IMR-90 (cell line): ENCODE data around the gene PLS1.

Experiments used
- POLR2A ChIP-seq: IDR thresholded peaks from 2 replicates; pipeline ENCODE4 v1.6.1; 2012; ENCODE audit warnings: mild to moderate bottlenecking, low read depth, low read length
- SMC3 ChIP-seq: fragments of 150-350 bp; IDR thresholded peaks from 2 replicates; pipeline ENCODE4 v1.6.1; 2016; ENCODE audit warnings: low read depth, mild to moderate bottlenecking, antibody characterized with exemption, low read length, moderate library complexity
- TF ChIP-seq, protein P1 (sequence below): conservative IDR thresholded peaks from 2 replicates; pipeline ENCODE4 v1.5.1; 2012; ENCODE audit warnings: mild to moderate bottlenecking, low read depth, low read length, improper control_type of control experiment
- TF ChIP-seq, protein P2 (sequence below): fragments of 150-350 bp; IDR thresholded peaks from 2 replicates; pipeline ENCODE4 v1.6.1; 2016; ENCODE audit warnings: low read depth, mild to moderate bottlenecking, low read length, moderate library complexity, borderline replicate concordance
- TF ChIP-seq, protein P3 (sequence below): fragments of 150-350 bp; IDR thresholded peaks from 2 replicates; pipeline ENCODE4 v1.6.1; 2017; ENCODE audit warnings: mild to moderate bottlenecking, antibody characterized with exemption, low read length, low read depth

DNA sequence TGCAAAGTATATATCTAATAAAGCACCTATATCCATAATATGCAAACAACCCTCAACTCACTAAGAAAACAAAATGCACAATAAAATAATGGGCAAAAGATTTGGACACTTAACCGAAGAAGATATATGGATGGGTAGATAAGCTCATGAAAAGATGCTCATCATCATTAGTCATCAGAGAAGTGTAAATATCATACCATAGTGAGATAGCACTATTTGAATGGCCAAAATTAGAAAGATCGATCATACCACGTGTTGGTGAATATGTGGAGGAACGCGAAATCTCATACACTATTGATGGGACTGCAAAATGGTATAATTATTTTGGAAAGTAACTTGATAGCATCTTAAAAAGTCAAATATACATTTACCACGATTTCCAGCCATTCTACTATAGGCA lies 40.5 kb downstream of the PLS1 start:
- TF ChIP-seq SMC3 (no peak), POLR2A (no peak)
- TF ChIP-seq, protein P1, sequence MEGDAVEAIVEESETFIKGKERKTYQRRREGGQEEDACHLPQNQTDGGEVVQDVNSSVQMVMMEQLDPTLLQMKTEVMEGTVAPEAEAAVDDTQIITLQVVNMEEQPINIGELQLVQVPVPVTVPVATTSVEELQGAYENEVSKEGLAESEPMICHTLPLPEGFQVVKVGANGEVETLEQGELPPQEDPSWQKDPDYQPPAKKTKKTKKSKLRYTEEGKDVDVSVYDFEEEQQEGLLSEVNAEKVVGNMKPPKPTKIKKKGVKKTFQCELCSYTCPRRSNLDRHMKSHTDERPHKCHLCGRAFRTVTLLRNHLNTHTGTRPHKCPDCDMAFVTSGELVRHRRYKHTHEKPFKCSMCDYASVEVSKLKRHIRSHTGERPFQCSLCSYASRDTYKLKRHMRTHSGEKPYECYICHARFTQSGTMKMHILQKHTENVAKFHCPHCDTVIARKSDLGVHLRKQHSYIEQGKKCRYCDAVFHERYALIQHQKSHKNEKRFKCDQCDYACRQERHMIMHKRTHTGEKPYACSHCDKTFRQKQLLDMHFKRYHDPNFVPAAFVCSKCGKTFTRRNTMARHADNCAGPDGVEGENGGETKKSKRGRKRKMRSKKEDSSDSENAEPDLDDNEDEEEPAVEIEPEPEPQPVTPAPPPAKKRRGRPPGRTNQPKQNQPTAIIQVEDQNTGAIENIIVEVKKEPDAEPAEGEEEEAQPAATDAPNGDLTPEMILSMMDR: no peak
- TF ChIP-seq, protein P2, sequence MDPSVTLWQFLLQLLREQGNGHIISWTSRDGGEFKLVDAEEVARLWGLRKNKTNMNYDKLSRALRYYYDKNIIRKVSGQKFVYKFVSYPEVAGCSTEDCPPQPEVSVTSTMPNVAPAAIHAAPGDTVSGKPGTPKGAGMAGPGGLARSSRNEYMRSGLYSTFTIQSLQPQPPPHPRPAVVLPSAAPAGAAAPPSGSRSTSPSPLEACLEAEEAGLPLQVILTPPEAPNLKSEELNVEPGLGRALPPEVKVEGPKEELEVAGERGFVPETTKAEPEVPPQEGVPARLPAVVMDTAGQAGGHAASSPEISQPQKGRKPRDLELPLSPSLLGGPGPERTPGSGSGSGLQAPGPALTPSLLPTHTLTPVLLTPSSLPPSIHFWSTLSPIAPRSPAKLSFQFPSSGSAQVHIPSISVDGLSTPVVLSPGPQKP: no peak
- TF ChIP-seq, protein P3, sequence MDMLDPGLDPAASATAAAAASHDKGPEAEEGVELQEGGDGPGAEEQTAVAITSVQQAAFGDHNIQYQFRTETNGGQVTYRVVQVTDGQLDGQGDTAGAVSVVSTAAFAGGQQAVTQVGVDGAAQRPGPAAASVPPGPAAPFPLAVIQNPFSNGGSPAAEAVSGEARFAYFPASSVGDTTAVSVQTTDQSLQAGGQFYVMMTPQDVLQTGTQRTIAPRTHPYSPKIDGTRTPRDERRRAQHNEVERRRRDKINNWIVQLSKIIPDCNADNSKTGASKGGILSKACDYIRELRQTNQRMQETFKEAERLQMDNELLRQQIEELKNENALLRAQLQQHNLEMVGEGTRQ: no peak
